ENCODE results near the gene WNK2. TPM values are rescaled to one million over a fixed set of nuclear protein-coding genes. Genes with fewer than 3 reads are reported as not detected.

WNK2 gene
- total and polyA plus RNA-seq, 12 donors, result 16.6 to 236 (median 178) TPM

DNA sequence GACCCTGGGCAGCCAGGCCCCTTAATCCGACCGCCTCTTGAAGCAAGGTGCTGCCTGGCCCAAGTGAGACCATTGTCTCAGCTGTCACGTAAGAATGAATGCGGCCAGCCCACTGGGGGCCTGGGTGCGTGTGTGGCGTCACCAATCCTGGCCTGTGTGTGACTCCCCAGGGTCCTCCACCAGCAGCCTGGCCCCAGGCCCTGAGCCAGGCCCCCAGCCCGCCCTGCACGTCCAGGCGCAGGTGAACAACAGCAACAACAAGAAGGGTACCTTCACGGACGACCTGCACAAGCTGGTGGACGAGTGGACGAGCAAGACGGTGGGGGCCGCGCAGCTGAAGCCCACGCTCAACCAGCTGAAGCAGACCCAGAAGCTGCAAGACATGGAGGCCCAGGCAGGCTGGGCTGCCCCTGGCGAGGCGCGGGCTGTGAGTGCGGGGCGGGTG is 124.2 kb downstream of the WNK2 start:
- 93 to 94% methylated on average over 22 of the region's 22 CpGs for WGBS, 2 donors
- no peak for TF ChIP-seq CTCF (IDR thresholded peaks at IDR 0.05)
- intact Hi-C loops (cut with DNase I), result loop anchor here in 4 of 10 donors (5.0 to 10.0 kb wide), 3 partner anchors 151 to 203 kb away; no protein-coding TSS in a partner anchor
- H3K36me3 ChIP-seq, result peaks cover 0 to 7% (median 0%) of the 10 kb centered on the region in 9 donors
- no peak for DNase-seq
- H3K4me1 ChIP-seq, result peaks cover 5 to 32% (median 18%) of the 10 kb centered on the region in 9 donors
- no peaks in the 10 kb centered on the region for H3K9me3 ChIP-seq
- no peak overlapping the region for H3K4me3 ChIP-seq
- H3K27ac ChIP-seq, result no peak overlapping the region
- no peak for ATAC-seq
- H3K27me3 ChIP-seq, result no peaks in the 10 kb centered on the region

DNA sequence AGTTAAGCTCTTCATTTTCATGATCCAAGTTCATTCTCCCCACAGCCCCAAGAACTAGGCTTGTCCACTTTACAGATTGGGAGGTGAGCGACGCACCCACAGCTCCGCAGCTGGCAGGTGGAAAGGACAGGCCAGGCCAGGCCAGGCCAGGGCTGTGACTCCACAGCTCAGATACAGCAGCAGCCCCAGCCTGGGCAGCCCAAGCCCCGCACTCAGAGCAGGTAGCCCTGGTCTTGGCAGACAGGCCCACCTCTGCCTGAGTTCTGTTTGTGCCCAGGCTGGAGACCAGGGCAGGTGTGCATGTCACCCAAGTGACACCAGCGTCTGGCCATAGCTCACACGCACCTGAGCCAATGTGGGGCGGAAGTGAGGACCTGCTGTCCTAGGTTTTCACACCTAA is 124.7 kb downstream of the WNK2 start:
- H3K4me1 ChIP-seq, result peaks cover 5 to 32% (median 18%) of the 10 kb centered on the region in 9 donors
- ATAC-seq, result no peak
- no peak overlapping the region for H3K4me3 ChIP-seq
- H3K27ac ChIP-seq, result no peak overlapping the region
- intact Hi-C loops (cut with DNase I), result loop anchor here in 4 of 10 donors (5.0 to 10.0 kb wide), 3 partner anchors 151 to 204 kb away; no protein-coding TSS in a partner anchor
- no peaks in the 10 kb centered on the region for H3K27me3 ChIP-seq
- 94 to 95% methylated on average over 7 of the region's 7 CpGs for WGBS, 2 donors
- DNase-seq, result no peak
- H3K36me3 ChIP-seq, result peaks cover 0 to 7% (median 0%) of the 10 kb centered on the region in 9 donors
- no peaks in the 10 kb centered on the region for H3K9me3 ChIP-seq
- TF ChIP-seq CTCF (IDR thresholded peaks at IDR 0.05), result no peak

- 71 to 81% methylated on average over 7 of the region's 7 CpGs for WGBS, 2 donors
- no peak for TF ChIP-seq CTCF (IDR thresholded peaks at IDR 0.05)
- Histone ChIP-seq H3K27me3 (no peaks in the 10 kb centered on the region), H3K4me3 (no peak overlapping the region), H3K36me3 (peaks cover 0 to 9% (median 0%) of the 10 kb centered on the region in 9 donors), H3K9me3 (no peaks in the 10 kb centered on the region), H3K4me1 (peaks cover 0 to 20% (median 10%) of the 10 kb centered on the region in 9 donors), H3K27ac (no peak overlapping the region)
- intact Hi-C loops (cut with DNase I), result loop anchor here in 4 of 10 donors (5.0 to 10.0 kb wide), 3 partner anchors 153 to 205 kb away; no protein-coding TSS in a partner anchor
- ATAC-seq, result no peak
- DNase-seq, result no peak
Observed at GRCh38 chr9:93309889-93310425, 126.0 kb downstream of the WNK2 start.

DNA sequence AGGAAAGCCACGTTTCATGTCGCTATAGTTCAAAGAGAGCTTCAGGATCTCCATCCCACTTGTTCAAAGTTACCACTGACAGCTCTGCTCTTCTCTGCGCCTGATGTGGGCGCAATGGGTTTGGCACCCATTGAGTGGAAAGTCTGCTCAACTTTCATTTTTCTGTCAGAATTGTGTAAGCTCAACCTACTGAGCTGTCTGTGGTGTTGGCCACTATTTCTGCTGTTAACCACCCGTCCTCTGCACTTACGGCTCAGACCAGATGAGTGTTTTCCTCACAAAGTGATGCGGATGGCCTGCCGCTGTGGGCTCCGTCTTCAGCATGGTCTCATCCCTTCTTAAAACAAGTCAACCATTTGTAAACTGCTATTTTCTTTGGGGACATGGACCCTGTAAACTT is 131.2 kb downstream of the WNK2 start:
- peaks cover 0 to 26% (median 0%) of the 10 kb centered on the region in 7 donors for H3K27me3 ChIP-seq
- peaks cover 0 to 28% (median 0%) of the 10 kb centered on the region in 9 donors for H3K36me3 ChIP-seq
- H3K9me3 ChIP-seq, result no peaks in the 10 kb centered on the region
- DNase-seq (no peak), ATAC-seq (no peak)
- H3K27ac ChIP-seq, result no peak overlapping the region
- WGBS, 2 donors, result 96 to 97% methylated on average over 9 of the region's 9 CpGs
- intact Hi-C loops (cut with DNase I), result no loop called here
- H3K4me1 ChIP-seq, result peaks cover 0 to 9% (median 0%) of the 10 kb centered on the region in 9 donors
- TF ChIP-seq CTCF (IDR thresholded peaks at IDR 0.05), result no peak
- no peak overlapping the region for H3K4me3 ChIP-seq

All from heart right ventricle (tissue), 16 donors.